Mesodermal cell (in vitro differentiated cells): ENCODE measurements around the gene CRAT.

Experiments used
- H3K27ac ChIP-seq: 2 replicates; pipeline ENCODE4 v1.7.0; 2013; ENCODE audit warnings: mild to moderate bottlenecking, low read depth, low read length, moderate library complexity; ENCODE audit not compliant: severe bottlenecking
- H3K36me3 ChIP-seq: 2 replicates; pipeline ENCODE4 v1.7.1; 2013; ENCODE audit warnings: mild to moderate bottlenecking, low read length, moderate library complexity; ENCODE audit not compliant: control insufficient read depth, insufficient read depth
- H3K4me1 ChIP-seq: one replicate; pipeline ENCODE4 v1.7.1; 2013; ENCODE audit warnings: mild to moderate bottlenecking, low read length; ENCODE audit not compliant: insufficient read depth, control insufficient read depth, poor library complexity, severe bottlenecking
- H3K4me3 ChIP-seq: 2 replicates; pipeline ENCODE4 v1.7.0; 2013; ENCODE audit warnings: low read length, control low read depth, mild to moderate bottlenecking; ENCODE audit not compliant: insufficient read depth, poor library complexity, severe bottlenecking; ENCODE audit errors: extremely low read depth
- H3K9me3 ChIP-seq: 2 replicates; pipeline ENCODE4 v1.7.1; 2013; ENCODE audit warnings: mild to moderate bottlenecking, low read length, moderate library complexity; ENCODE audit not compliant: control insufficient read depth
- WGBS, 2 experiments: methylation state at CpG; one replicate each; pipeline ENCODE4 v1.1.5; 2013; ENCODE audit warnings: missing lambda C conversion rate in 2 of 2; ENCODE audit not compliant: insufficient coverage in 2 of 2; 5-methylcytosine and 5-hydroxymethylcytosine counted together

CRAT gene

DNA sequence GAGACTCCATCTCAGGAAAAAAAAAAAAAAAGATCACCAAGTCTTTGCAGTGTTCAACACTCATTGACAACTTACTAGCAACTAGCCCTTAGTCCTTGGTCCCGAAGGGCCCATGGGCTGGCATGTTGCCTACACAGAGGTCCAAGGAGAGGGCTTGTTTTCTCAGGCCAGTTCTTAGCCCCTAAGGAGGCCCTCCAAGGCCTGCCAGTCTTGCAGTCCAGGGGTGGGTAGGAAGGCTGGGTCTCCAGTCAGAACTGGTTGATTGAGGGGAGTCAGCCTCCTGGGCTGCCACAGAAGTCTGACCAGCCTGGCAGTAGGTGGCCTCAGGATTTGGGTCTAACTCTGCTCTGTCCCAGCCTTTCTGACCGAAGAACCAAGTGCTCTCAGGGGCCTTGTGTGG is 34.7 kb upstream of the CRAT start:
- H3K27ac ChIP-seq, result peak overlapping the region; percentile 98
- peaks cover 30% of the 10 kb centered on the region for H3K36me3 ChIP-seq
- no peak overlapping the region for H3K4me3 ChIP-seq
- 33 to 100% methylated on average over 1 of the region's 2 CpGs for WGBS, 2 experiments
- peaks cover 75% of the 10 kb centered on the region for H3K4me1 ChIP-seq
- no peaks in the 10 kb centered on the region for H3K9me3 ChIP-seq

DNA sequence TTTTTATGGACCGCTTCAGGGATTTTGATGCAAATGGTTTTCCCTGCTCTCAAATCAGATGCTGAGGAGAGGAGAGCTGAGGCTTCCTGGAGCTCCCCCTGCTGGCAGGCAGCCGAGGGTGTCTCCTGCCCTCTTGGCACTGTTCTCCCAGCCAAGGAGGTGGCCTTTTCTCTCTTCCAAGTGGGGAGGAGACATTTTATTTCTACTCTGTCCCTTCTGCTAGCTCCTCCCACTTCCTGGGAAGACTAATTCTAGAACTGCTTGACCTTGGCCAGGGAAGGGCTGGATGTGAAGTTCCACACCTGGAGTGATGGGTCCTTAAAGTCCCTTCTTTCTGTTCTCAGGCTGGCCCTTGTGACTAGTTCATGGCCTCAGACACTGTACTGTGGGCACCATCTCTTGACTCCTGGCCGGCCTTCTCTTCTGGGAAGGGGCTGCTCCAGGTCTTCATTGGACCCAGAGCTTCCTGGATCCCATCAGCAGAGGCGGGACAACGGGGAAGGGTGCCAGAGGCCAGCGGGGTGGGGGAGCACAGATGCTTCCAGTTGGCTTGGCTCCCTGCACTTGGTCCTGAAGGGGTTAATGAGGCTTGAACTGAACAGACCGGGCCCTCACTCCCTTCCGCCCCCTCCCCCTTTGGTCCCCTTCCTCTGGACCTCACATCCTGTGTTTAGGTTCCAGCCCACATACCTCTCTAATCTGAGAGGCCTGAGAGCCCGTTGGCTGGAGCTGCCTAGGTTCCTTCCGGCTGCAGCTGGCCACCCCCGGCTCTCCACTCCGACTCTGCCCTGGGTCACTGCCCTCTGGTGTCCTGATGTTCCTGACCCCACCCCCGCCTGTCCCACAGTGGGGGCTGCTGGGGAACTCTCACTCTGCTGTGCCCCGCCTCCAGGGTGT is 32.7 kb upstream of the CRAT start:
- Histone ChIP-seq H3K9me3 (no peaks in the 10 kb centered on the region), H3K4me3 (no peak overlapping the region), H3K4me1 (peaks cover 93% of the 10 kb centered on the region), H3K36me3 (peaks cover 18% of the 10 kb centered on the region), H3K27ac (peak overlapping the region; percentile 94)
- WGBS, 2 experiments, result 14 to 21% methylated on average over 9 to 14 of the region's 14 CpGs

DNA sequence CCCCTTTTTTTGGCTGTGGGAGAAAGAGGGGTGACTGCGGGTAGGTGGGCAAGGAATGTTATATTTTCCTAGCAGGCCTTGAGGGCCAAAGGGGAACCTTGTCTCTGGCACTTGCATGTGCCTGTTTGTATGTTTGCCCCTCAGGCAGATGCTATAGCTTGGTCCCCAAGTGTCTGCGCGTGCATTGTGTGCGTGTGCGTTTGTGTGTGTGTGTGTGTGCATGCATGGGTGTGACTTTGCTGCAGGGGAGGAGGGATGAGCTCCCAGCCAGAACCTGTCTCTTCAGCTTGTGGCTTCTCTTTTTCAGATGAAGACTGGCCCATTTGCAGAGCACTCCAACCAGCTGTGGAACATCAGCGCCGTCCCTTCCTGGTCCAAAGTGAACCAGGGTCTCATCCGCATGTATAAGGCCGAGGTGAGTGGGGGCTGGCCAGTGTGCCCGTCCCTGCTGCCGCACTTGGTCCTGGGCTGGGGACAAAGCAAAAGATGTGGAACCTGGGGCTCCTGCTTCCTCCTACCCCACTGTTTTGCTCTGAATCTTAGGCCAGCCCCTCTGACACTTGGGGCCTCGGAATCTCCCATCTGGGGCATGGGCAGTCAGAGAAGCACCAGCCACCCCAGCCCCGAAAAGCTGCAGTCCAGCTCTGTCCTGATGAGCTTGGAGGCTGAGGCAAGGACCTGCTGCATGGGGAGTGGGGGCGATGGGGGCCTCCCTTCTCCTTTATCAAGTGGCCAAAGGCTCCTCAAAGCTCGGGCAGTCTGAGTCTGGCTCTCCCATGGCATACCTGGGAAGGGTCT is 31.7 kb upstream of the CRAT start:
- Histone ChIP-seq H3K27ac (peak overlapping the region; percentile 100), H3K4me3 (no peak overlapping the region), H3K9me3 (no peaks in the 10 kb centered on the region), H3K36me3 (peaks cover 24% of the 10 kb centered on the region), H3K4me1 (peaks cover 90% of the 10 kb centered on the region)
- WGBS, 2 experiments, result 84 to 91% methylated on average over 12 to 13 of the region's 15 CpGs

DNA sequence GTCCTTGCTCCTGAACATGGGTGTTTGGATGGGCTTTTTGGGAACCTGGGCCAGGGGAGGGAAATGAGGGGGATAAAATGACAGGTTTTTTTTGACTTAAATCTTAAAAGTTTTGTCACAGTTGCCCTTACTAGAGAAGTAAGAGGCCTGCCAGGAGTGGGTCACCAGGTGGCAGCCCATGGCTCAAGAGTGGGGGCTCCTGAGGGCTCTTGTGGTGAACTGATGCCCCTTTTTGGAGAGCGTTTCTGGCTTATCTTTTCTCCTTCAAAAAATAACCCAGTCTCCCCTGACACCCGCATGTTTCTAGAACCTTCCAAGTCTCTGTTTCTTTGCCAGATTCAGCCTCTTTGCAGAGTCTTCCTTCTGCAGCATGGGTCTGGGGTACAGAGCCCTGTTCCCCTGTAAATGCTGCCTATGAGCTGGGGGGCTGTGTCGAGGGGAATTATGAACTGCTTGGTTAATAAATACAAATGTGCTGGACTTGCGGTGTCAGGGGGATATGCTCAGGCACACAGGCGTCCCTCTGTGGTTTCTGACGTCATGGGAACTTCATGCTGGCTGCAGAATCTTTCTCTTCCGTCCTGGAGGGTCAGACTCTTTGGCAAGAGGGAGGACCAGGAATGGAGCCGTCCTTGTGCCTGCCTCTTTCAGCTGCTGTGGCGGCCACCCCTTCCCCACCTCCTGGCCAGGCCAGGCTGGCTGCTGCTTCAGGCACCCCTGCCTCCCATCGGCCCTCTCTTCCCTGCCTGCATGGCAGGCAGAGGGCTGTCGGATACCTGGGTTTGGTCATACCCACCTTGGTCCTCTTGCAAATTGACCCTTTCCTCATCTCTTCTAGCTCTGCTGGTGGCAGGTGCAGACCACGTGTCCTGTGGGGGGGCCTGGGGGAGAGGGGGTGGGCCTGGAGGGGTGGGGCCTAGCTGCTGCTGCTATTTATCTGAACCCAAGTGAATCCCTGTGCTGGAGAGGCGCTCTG is 30.8 kb upstream of the CRAT start:
- Histone ChIP-seq H3K4me3 (peak overlapping the region; percentile 45), H3K36me3 (peaks cover 30% of the 10 kb centered on the region), H3K9me3 (no peaks in the 10 kb centered on the region), H3K4me1 (peaks cover 80% of the 10 kb centered on the region), H3K27ac (peak overlapping the region; percentile 100)
- 49 to 70% methylated on average over 7 to 10 of the region's 13 CpGs for WGBS, 2 experiments

DNA sequence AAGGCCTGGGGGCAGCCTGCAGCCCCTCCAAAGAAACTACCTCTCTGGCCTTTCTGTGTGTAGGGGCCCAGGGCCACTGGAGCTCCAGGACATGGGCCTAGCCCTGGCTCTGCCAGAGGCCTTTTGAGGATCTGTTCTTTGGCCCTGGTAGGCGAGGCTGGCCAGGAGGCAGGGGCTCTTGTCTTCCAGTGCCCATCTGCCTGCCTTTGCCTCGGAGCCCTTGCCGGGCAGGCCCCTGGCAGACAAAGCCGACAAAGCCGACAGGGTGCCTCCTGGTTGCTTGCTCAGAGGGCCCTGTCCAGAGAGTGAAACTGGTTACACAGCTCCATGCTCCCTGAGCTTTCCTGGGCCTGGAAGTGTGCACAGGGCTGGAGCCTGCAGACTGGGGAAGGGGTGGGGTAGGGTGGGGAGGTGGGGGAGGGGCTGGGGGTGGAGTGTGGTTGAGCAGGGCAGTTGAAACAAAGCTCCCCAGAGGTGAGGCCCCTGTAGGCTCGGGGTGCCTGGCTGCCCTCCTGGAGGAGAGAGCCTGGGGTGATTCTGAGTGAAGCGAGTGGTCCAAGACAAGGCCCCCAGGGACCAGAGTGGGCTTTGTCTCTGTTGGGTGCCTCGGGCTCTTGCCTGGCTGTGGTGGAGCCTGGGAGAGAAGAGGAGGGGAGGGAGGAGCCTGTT is 29.9 kb upstream of the CRAT start:
- no peaks in the 10 kb centered on the region for H3K9me3 ChIP-seq
- peak overlapping the region; percentile 100 for H3K27ac ChIP-seq
- peak overlapping the region; percentile 45 for H3K4me3 ChIP-seq
- WGBS, 2 experiments, result 7% methylated on average over 5 to 8 of the region's 8 CpGs
- peaks cover 72% of the 10 kb centered on the region for H3K4me1 ChIP-seq
- peaks cover 36% of the 10 kb centered on the region for H3K36me3 ChIP-seq

DNA sequence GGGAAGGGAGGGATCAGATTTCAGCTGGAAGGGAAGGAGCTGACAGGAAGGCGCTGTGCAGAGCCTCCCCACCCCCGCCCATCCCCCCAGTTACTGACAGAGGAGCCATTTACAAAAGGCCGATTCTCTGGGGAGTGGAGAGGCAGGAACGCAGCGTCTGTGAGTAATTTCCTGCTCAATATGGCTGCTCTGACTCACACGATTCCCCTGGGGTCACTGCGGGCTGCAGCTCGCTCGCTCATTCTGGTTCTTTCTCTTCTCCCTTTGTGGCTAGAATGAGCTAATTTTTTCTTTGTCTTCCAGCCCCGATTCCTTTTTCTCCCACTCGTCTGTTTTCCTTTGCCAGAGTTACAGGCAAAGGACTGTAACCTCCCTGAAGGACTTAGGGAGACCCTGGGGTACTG is 29.4 kb upstream of the CRAT start:
- Histone ChIP-seq H3K4me3 (peak overlapping the region; percentile 45), H3K27ac (peak overlapping the region; percentile 100), H3K4me1 (peaks cover 67% of the 10 kb centered on the region), H3K36me3 (peaks cover 41% of the 10 kb centered on the region), H3K9me3 (no peaks in the 10 kb centered on the region)
- WGBS, 2 experiments, result 2% methylated on average over 6 to 9 of the region's 11 CpGs

DNA sequence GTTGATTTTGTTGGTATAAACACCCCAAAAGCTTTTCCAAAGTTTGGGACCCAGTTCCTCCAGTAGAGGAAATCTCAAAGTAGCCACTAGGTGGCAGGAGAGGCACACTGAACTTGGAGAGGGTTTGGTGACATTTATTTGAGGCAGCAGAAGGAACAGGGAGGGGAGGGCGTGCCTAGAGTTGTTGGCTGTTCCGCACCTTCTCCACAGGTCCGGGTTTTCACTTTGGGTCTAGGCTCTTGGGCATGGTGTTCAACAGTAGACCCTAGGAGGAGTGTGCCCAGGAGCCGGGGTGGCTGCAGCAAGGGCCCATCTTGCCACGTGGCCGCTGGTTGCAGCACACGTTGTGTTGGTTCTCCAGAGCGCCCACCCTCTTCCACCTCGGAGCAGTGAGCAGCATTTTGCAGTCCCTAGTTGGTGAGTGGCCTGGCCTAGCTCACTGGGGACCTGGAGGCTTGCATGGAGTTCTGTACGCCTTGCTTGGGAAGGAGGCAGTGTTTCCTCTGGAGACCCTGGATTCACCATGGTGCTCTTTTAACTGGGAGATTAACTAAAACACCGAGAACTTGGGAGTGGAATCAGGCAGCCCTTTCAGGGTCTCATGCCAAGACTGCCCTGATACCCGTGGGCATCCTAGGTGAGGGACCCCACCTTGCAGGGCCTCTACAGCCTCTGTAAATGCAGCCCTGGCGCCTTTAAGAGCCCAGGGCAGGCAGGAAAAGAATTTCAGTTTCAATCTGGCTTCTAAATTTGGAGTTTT is 28.8 kb upstream of the CRAT start:
- Histone ChIP-seq H3K36me3 (peaks cover 47% of the 10 kb centered on the region), H3K27ac (peak overlapping the region; percentile 100), H3K9me3 (no peaks in the 10 kb centered on the region), H3K4me1 (peaks cover 61% of the 10 kb centered on the region), H3K4me3 (peak overlapping the region; percentile 45)
- 7 to 10% methylated on average over 12 to 13 of the region's 13 CpGs for WGBS, 2 experiments

DNA sequence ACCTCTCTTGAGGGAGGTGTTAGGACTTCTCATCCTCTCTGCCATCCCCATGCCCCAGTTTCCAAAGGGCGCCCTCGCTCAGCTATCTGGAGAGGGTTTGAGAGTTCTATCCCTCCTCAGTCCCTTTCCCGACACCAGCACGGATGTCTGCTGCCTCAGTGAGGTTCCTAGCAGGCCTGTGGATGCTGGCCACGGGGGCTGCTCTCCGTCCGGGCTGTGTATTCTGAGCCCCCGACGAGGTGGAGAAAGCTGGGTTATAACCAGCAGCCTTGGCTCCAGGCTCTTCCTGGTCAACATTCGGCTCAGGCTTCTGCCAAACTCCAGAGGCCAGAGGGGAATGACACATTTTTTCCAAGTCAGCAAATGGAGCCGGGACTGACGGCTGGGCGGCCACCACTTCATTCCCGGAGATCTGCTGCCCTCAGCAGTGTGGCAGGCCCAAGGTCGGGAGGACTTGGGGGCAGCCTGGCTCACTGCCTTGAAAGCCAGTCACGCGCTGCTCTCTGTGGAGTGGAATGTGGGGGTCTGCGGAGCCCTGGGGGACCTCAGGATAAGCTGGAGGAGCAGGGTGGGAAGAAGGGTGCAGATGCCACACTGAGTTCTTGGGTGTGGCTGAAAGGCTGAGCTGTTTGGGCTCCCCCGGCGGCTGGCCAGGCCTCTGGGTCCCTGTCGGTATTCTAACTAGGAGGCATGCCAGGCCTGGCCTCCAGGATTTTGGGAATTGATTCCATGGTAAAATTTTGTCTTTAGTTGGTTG is 28.1 kb upstream of the CRAT start:
- Histone ChIP-seq H3K4me3 (no peak overlapping the region), H3K36me3 (peaks cover 52% of the 10 kb centered on the region), H3K9me3 (no peaks in the 10 kb centered on the region), H3K27ac (peak overlapping the region; percentile 100), H3K4me1 (peaks cover 54% of the 10 kb centered on the region)
- 70 to 74% methylated on average over 16 to 21 of the region's 21 CpGs for WGBS, 2 experiments

DNA sequence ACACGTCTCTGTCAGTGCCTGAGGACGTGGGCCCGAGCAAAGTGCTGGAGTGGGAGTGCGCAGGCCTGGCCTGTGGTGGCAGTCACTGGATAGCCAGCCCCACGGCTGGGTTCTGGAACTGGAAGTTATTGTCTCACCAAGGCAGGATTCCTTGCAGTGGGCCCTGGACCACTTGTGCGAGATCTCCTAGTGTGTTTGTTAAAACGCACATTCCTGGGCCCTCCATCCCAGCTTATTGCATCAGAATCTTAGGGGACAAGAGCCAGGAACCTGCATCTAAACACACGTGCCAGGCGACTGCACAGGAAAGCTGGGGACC is 27.5 kb upstream of the CRAT start:
- H3K9me3 ChIP-seq, result no peaks in the 10 kb centered on the region
- peak overlapping the region; percentile 100 for H3K27ac ChIP-seq
- peaks cover 49% of the 10 kb centered on the region for H3K4me1 ChIP-seq
- 91 to 95% methylated on average over 9 of the region's 9 CpGs for WGBS, 2 experiments
- H3K36me3 ChIP-seq, result peaks cover 55% of the 10 kb centered on the region
- H3K4me3 ChIP-seq, result no peak overlapping the region
